B cell (primary cell): ENCODE results near the gene NTN1.

Source experiments
- CTCF ChIP-seq: fragments of 200-600 bp; IDR thresholded peaks from one replicate; pipeline ENCODE4 v1.8.0; 2022; ENCODE audit warnings: antibody characterized with exemption, mild to moderate bottlenecking
- EZH2 ChIP-seq: IDR thresholded peaks from 2 replicates; pipeline ENCODE4 v1.6.1; 2012; ENCODE audit warnings: borderline replicate concordance, low read depth, mild to moderate bottlenecking, moderate library complexity, low read length; ENCODE audit not compliant: insufficient read depth, poor library complexity, severe bottlenecking

- TF ChIP-seq CTCF (no peak), EZH2 (no peak)
These were observed 106.0 kb downstream of the NTN1 start for GRCh38 chr17:9127340-9127739.
